Upper lobe of left lung (tissue), 4 donors: ENCODE results near the gene PGA3.

ENCODE experiments used
- CTCF ChIP-seq, 6 experiments: fragments of 450-650 bp in 4 of 6; fragments of 200-600 bp in 2 of 6; sonication (generic) in 2 of 6; IDR thresholded peaks; one replicate each; pipeline ENCODE4 v1.5.1; 2016 to 2019; ENCODE audit warnings: antibody characterized with exemption in 6 of 6
- EP300 ChIP-seq, 4 donors: sonication (generic); formaldehyde crosslinking; IDR thresholded peaks; one replicate each; pipeline ENCODE4 v1.5.1; 2017; ENCODE audit warnings: antibody characterized with exemption in 4 of 4, control low read depth in 2 of 4
- POLR2A ChIP-seq, 4 donors: fragments of 450-650 bp; IDR thresholded peaks; one replicate each; pipeline ENCODE4 v1.5.1; 2016 to 2017; ENCODE audit warnings: antibody characterized with exemption in 4 of 4, mild to moderate bottlenecking in 2 of 4

GRCh38 chr11:61194981-61195695 lies 8.2 kb upstream of the PGA3 start:
- no peak for TF ChIP-seq CTCF (IDR thresholded peaks at IDR 0.05)
- no peak for TF ChIP-seq EP300 (IDR thresholded peaks at IDR 0.05)
- no peak for TF ChIP-seq POLR2A (IDR thresholded peaks at IDR 0.05)
